Lower leg skin (tissue), 3 donors: Measurements from ENCODE around the gene ESRRB.

Experiments used
- CTCF ChIP-seq, 3 donors: fragments of 450-650 bp; IDR thresholded peaks; one replicate each; pipeline ENCODE4 v1.5.1; 2016; ENCODE audit warnings: antibody characterized with exemption in 3 of 3, mild to moderate bottlenecking in 3 of 3, moderate library complexity in 2 of 3
- POLR2A ChIP-seq, 2 donors: fragments of 450-650 bp; IDR thresholded peaks; one replicate each; pipeline ENCODE4 v1.6.1; 2016 to 2017; ENCODE audit warnings: antibody characterized with exemption in 2 of 2, mild to moderate bottlenecking in 1 of 2, moderate library complexity in 1 of 2

GRCh38 chr14:76509311-76509710 is 133.4 kb downstream of the ESRRB start:
- TF ChIP-seq CTCF (IDR thresholded peaks at IDR 0.05), result no peak
- TF ChIP-seq POLR2A (IDR thresholded peaks at IDR 0.05), result no peak
